Suprapubic skin (tissue), 4 donors: ENCODE measurements around the gene PMAIP1. TPM values are rescaled to one million over a fixed set of nuclear protein-coding genes. Genes with fewer than 3 reads are reported as not detected.

ENCODE experiments used
- DNase-seq, 2 donors: peaks; one replicate each; pipeline ENCODE4 v3.0.0-alpha.2; 2019; ENCODE audit warnings: low spot score in 2 of 2
- H3K27ac ChIP-seq: fragments of 200-600 bp; sonication (generic); one replicate; pipeline ENCODE4 v1.5.1; 2019
- H3K27me3 ChIP-seq: fragments of 200-600 bp; sonication (generic); one replicate; pipeline ENCODE4 v1.5.1; 2019
- H3K36me3 ChIP-seq: fragments of 200-600 bp; sonication (generic); one replicate; pipeline ENCODE4 v1.5.1; 2019
- H3K4me1 ChIP-seq: fragments of 200-600 bp; sonication (generic); one replicate; pipeline ENCODE4 v1.5.1; 2019
- H3K4me3 ChIP-seq: fragments of 200-600 bp; sonication (generic); one replicate; pipeline ENCODE4 v1.5.1; 2019; ENCODE audit warnings: mild to moderate bottlenecking
- H3K9me3 ChIP-seq: fragments of 200-600 bp; sonication (generic); one replicate; pipeline ENCODE4 v1.5.1; 2019
- EP300 ChIP-seq: sonication (generic); formaldehyde crosslinking; IDR thresholded peaks from one replicate; pipeline ENCODE4 v1.6.1; 2017; ENCODE audit warnings: antibody characterized with exemption
- POLR2A ChIP-seq, 2 donors: fragments of 450-650 bp; IDR thresholded peaks; one replicate each; pipeline ENCODE4 v1.6.1; 2017; ENCODE audit warnings: antibody characterized with exemption in 2 of 2, mild to moderate bottlenecking in 2 of 2, moderate library complexity in 2 of 2
- POLR2AphosphoS5 ChIP-seq, 3 donors: sonication (generic); formaldehyde crosslinking; IDR thresholded peaks; one replicate each; pipeline ENCODE4 v1.6.1; 2017; ENCODE audit warnings: antibody characterized with exemption in 3 of 3
- WGBS: methylation state at CpG from one replicate; pipeline ENCODE4 v1.1.5; 2018; 5-methylcytosine and 5-hydroxymethylcytosine counted together
- total RNA-seq, 4 donors: library from RNA; depleted of rRNA; stranded (reverse); fragments of >200 nt; gene quantifications; one replicate each; pipeline ENCODE4 v1.1.0, GENCODE V29; 2016
- TF ChIP-seq, protein P1 (sequence below), 2 donors: fragments of 200-600 bp in 1 of 2; fragments of 450-650 bp in 1 of 2; sonication (generic) in 1 of 2; IDR thresholded peaks; one replicate each; pipeline ENCODE4 v1.5.1; 2016 to 2019; ENCODE audit warnings: antibody characterized with exemption in 2 of 2, mild to moderate bottlenecking in 1 of 2, moderate library complexity in 1 of 2

Gene PMAIP1
- total RNA-seq, 4 donors from 2014 or later, result 18.5 to 27.3 (median 23.8) TPM

- Histone ChIP-seq H3K9me3 (no peaks in the 10 kb centered on the region), H3K27me3 (no peaks in the 10 kb centered on the region), H3K4me1 (no peaks in the 10 kb centered on the region), H3K27ac (no peak overlapping the region), H3K4me3 (no peak overlapping the region), H3K36me3 (no peaks in the 10 kb centered on the region)
- WGBS, result 85% methylated on average over 3 of the region's 3 CpGs
- DNase-seq, result no peak
- TF ChIP-seq POLR2AphosphoS5 (IDR thresholded peaks at IDR 0.05) (no peak), POLR2A (IDR thresholded peaks at IDR 0.05) (no peak)
- TF ChIP-seq, protein P1, sequence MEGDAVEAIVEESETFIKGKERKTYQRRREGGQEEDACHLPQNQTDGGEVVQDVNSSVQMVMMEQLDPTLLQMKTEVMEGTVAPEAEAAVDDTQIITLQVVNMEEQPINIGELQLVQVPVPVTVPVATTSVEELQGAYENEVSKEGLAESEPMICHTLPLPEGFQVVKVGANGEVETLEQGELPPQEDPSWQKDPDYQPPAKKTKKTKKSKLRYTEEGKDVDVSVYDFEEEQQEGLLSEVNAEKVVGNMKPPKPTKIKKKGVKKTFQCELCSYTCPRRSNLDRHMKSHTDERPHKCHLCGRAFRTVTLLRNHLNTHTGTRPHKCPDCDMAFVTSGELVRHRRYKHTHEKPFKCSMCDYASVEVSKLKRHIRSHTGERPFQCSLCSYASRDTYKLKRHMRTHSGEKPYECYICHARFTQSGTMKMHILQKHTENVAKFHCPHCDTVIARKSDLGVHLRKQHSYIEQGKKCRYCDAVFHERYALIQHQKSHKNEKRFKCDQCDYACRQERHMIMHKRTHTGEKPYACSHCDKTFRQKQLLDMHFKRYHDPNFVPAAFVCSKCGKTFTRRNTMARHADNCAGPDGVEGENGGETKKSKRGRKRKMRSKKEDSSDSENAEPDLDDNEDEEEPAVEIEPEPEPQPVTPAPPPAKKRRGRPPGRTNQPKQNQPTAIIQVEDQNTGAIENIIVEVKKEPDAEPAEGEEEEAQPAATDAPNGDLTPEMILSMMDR (IDR thresholded peaks at IDR 0.05), result no peak
Observed at GRCh38 chr18:59892123-59892522, 7.7 kb upstream of the PMAIP1 start.

DNA sequence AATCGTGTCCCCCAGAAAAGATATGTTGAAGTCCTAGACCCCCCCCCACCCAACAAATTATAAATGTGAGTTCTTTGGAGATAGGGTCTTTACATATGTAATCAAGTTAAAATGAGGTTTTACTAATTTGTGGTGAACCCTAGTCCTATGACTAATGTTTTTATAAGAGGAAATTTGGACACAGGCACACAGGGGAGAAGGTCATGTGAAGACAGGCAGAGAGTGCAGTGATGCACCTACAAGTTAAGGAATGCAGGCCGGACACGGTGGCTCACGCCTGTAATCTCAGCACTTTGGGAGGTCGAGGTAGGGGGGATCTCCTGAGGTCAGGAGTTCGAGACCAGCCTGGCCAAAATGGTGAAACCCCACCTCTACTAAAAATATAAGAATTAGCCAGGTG lies 5.8 kb upstream of the PMAIP1 start:
- 84% methylated on average over 6 of the region's 6 CpGs for WGBS
- DNase-seq, result no peak
- H3K36me3 ChIP-seq, result no peaks in the 10 kb centered on the region

DNA sequence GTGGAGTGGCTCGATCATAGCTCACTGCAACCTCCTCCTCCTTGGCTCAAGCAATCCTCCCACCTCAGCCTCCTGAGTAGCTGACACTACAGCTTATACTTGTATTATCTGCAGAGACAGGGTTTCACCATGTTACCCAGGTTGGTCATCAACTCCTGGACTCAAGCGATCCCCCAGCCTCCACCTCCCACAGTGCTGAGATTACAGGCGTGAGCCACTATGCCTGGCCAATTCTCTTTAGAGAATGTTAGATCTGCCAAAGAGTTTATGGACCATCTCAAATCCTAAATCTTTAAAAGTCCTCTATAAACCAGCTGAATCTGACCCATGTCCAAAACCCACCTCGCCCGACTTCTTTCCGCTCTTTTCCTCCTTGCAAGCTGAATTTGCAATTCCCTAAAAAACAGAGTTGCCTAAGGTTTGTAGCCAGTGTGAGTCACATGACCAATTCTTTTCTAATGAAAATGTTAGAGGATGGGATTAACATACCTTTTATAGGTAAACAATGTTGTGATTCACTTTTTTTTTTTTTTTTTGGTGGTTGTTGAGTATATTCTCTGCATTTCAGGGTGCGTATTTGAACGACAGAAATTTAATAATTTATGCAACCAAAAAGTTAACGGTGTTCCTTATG lies 2.4 kb upstream of the PMAIP1 start:
- 80% methylated on average over 9 of the region's 9 CpGs for WGBS
- Histone ChIP-seq H3K9me3 (no peaks in the 10 kb centered on the region), H3K36me3 (no peaks in the 10 kb centered on the region), H3K4me1 (peaks cover 18% of the 10 kb centered on the region), H3K27me3 (no peaks in the 10 kb centered on the region), H3K27ac (no peak overlapping the region), H3K4me3 (no peak overlapping the region)
- TF ChIP-seq POLR2AphosphoS5 (IDR thresholded peaks at IDR 0.05), result no peak
- TF ChIP-seq, protein P1 (IDR thresholded peaks at IDR 0.05), result no peak
- TF ChIP-seq EP300, result no peak
- TF ChIP-seq POLR2A (IDR thresholded peaks at IDR 0.05), result no peak
- DNase-seq, result no peak

More for the DNA sequence above, 5.8 kb upstream of the PMAIP1 start:
- Histone ChIP-seq H3K9me3 (no peaks in the 10 kb centered on the region), H3K27me3 (no peaks in the 10 kb centered on the region), H3K27ac (no peak overlapping the region), H3K4me3 (no peak overlapping the region), H3K4me1 (peaks cover 5% of the 10 kb centered on the region)
- TF ChIP-seq, protein P1 (IDR thresholded peaks at IDR 0.05), result no peak
- TF ChIP-seq EP300 (no peak), POLR2A (IDR thresholded peaks at IDR 0.05) (no peak), POLR2AphosphoS5 (IDR thresholded peaks at IDR 0.05) (no peak)

GRCh38 chr18:59898093-59898492 lies 1.7 kb upstream of the PMAIP1 start:
- no peak for DNase-seq
- WGBS, result 72% methylated on average over 4 of the region's 4 CpGs
- no peaks in the 10 kb centered on the region for H3K9me3 ChIP-seq
- no peak overlapping the region for H3K4me3 ChIP-seq
- peaks cover 18% of the 10 kb centered on the region for H3K4me1 ChIP-seq
- no peak overlapping the region for H3K27ac ChIP-seq
- H3K36me3 ChIP-seq, result no peaks in the 10 kb centered on the region
- H3K27me3 ChIP-seq, result no peaks in the 10 kb centered on the region
- TF ChIP-seq POLR2AphosphoS5 (IDR thresholded peaks at IDR 0.05), result no peak

DNA sequence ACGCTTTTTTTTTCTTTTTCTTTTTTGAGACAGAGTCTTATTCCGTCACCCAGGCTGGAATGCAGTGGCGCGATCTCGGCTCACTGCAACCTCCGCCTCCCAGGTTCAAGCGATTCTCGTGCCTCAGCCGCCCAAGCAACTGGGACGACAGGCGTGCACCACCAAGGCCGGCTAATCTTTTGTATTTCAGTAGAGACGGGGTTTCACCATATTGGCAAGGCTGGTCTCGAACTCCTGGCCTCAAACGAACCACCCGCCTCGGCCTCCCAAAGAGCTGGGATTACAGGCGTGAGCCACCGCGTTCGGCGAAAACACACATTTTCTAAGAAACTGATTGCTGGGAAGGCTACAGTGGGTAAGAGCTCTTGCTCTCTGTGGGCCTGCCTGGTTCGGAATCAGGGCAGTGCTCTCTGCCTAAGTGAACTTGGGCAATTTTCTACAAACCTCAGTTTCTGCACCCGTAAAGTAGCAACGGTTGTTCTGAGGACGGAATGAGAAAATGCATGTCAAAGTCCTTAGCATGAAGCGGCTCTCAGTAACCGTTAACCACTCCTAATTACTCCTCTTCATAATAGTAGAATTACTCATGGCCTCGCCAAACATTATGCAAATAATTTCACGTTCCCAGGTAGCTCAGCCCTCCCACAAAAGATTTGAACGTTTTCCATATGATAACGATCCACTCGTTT lies 1.0 kb upstream of the PMAIP1 start:
- WGBS, result 59% methylated on average over 33 of the region's 33 CpGs
- H3K9me3 ChIP-seq, result no peaks in the 10 kb centered on the region
- TF ChIP-seq, protein P1 (IDR thresholded peaks at IDR 0.05), result no peak
- no peak for TF ChIP-seq POLR2A (IDR thresholded peaks at IDR 0.05)
- TF ChIP-seq POLR2AphosphoS5 (IDR thresholded peaks at IDR 0.05), result no peak
- no peak for TF ChIP-seq EP300
- peaks cover 18% of the 10 kb centered on the region for H3K4me1 ChIP-seq
- no peaks in the 10 kb centered on the region for H3K27me3 ChIP-seq
- H3K4me3 ChIP-seq, result peak overlapping the region; percentile 88
- no peaks in the 10 kb centered on the region for H3K36me3 ChIP-seq
- no peak for DNase-seq
- peak overlapping the region; percentile 92 for H3K27ac ChIP-seq
